HG03025 (cell line): ENCODE results near the gene IL18R1.

Experiments used
- ATAC-seq: cut with Tn5 transposase; IDR thresholded peaks from one replicate; pipeline ENCODE4 v1.9.1; 2021; ENCODE audit warnings: mild to moderate bottlenecking, moderate library complexity; ENCODE audit not compliant: unreplicated experiment, low FRiP score

The IL18R1 gene

DNA sequence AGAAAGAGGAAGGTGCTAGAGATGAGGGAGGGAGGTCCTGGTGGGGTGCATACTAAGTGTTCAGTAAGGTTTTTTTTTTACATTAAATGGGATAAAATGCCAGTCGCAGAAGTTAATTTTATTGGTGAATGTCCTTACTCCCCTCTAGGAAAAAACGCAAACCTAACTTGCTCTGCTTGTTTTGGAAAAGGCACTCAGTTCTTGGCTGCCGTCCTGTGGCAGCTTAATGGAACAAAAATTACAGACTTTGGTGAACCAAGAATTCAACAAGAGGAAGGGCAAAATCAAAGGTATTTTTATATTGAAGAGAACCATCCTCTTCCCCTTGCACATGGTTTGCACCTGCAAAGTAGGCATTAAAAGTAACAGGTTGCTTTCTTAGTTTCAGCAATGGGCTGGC lies 12.7 kb upstream of the IL18R1 start:
- ATAC-seq = no peak

DNA sequence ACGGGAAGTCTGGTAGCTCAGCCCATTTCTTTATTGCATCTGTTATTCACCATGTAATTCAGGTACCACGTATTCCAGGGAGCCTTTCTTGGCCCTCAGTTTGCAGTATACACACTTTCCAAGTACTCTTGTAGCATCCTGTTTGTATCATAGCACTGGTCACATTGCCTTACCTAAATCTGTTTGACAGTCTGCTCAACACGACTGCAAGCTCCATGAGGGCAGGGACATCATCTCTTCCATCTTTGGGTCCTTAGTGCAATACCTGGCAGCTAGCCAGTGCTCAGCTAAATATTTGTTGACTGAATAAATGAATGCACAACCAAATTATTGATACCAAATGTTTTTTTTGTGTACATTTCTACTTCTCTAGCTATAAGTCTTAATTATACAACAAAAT lies 11.2 kb upstream of the IL18R1 start:
- no peak for ATAC-seq

DNA sequence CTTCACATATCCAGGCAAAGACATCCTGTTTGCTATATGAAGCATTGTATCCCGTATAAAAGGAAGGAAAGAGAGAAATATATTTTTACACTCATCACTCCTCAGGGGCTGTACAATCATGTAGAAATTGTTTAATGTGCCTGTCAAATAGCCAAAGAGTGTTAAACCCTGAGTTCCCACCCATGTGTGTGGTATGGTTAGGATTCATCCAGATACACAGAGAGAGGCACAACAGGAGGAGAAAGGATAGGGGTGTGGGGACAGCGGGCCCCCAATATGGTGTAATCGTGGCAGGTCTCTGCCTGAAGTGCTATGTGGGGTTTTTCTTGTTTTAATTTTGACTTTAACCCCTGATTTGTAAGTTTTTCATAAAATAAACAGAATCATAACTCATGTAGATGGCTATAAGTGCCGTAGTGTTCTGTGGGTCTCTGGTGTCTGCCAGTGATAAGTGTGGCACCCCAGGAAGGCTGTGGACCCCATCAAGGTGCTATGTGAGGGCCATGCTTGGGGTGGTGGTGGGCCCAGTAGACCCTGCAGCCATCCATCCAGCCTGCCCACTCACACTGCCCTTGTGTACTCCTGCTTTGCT lies 10.2 kb upstream of the IL18R1 start:
- no peak for ATAC-seq

DNA sequence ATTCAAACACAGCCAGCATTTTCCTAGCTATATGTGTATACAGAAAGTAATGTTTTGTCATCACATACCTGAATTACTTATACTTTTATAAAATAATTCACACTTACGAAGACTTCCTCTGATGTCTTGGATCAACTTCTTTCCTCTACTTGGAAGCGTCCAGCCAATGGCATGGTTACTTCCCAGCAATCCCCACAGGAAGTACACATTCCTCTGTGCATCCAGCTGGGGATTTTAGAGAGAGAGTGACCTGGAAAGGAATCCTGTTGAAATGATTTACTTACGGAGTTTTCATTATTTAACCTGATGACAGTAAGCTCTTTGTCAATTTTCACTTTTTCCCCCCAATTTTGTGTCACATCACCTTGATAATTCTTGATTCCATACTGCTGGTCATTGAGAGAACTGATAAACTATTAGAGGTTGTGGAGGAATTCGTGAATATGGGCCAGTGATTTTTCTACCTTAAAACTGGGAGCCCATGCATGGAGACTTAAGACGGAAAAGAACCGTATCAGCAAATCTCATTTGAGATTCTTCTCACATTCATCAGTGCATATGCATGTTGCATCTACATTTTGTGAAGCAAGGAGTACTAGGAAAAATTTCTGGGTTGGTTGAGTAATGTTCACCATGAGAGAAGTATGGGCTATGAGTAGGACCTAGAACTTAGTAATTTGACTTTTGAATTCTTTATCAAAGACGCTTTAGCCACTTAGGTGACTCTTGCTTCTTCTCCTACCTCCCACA lies 9.0 kb upstream of the IL18R1 start:
- no peak for ATAC-seq

DNA sequence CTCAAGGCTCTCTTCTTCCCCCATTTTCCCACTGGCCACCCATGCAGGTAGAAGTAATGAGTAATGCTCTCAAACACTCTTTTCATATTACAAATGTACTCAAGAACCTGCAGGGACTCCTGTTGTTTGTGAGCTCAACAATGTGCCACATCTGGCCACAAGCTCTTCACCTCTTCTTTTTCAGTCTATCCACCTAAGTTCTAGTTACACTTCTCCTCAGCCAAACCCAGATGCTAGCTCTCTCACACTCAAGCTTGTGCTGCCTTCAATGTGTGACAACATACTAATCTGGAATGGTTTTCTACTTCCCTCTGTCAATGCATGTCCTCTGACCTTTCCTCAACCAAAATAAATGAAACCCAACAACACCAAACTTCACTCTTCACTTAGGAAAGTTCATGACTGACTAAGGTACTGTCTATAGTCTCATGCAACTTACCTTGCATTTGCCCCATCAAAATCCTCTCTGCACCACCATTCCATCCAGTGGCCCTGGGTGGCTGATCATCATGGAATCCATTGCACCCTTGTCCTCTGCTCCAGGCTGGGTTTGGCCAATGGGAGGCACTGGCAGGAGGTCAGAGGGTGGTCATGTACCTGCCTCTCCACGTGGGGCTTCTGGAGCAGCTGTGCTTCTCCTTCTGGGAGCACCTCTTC lies 5.3 kb upstream of the IL18R1 start:
- ATAC-seq = no peak

DNA sequence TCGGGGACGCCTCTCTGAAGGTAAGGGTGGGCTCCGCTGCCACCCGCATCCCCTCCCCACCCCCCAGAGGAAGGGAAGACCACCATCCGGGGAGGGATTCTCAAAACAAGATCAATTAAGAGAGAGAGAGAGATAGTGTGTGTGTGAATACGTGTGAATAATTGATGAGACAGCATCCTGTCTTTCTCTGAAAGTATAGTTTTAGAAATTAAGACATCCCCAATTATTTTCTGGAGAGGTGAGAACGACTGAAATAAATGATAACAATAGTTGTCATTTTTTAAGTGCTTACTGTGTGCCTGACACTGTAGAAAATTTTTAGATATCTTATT lies 751 bp downstream of the IL18R1 start:
- no peak for ATAC-seq

DNA sequence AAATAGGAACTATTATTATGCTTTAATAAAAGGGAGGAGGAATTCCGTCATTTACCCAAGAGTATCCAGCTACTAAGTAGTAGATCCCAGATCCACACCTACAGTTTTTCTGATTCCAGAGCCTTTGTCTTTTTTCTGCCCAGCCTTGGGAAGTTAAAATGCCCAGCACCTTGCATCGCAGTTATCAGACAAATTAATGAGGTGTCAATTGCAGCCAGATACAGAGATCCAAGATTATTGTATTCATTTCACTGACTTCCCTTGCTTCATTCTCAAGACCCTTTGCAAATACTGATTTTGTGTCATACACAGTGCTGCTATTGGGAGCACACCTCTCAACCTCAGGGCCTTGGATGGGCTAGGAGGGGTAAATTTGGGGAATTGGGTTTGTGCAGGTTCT lies 1.1 kb downstream of the IL18R1 start:
- ATAC-seq = no peak

DNA sequence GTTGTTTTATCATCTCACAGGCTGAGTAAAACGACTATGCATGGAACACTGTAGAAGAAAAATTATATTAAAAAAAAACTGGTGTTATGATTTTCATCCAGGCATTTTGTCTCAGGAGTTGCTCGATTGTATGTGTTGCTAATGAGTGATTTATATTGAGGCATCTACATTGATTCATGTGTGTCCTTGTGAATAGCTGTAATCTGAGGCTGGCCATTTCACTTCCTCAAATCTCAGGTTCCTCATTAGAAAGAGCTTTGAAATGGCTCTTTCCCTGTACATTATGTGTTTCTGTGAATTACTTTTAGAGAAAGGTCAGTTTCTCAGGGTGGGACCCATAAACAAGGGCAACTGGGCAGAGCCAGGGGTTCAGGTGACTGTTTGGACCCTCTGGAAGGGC lies 2.3 kb downstream of the IL18R1 start:
- ATAC-seq = no peak

DNA sequence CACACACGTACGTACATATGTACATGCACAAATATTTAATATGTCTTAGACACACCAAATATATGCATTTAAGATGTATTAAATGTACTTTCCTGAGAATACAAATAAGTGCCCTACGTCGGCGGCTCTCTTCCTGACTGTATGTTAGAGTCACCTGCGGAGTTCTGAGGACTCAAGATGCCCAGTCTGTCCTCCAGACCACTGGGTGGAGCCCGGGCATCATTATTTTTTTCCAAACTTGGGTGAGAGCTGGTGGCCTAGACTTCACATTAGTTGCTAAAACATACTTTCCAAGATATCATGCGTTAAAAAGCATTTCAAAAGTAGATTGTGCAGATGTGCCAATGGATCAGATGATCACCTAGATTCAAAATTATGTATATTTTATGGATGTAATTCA lies 2.9 kb downstream of the IL18R1 start:
- no peak for ATAC-seq

DNA sequence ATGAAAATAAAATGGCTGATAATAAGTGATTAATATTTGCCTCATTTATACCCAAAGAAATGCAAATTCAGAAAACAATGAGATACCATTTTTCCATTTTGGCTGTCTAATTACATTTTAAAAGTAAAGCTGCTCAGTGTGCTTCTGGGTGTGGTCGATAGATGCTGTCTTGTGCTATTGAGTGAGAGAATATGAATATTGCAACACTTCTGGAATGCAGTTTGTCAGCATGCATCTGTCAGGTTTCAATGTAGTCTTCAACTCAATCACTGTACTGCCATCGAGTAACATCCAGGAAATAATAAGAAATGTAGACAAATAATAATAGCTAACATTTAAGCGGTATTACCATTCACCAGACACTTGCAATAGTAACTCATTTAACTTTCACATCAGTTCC lies 3.9 kb downstream of the IL18R1 start:
- ATAC-seq = no peak

DNA sequence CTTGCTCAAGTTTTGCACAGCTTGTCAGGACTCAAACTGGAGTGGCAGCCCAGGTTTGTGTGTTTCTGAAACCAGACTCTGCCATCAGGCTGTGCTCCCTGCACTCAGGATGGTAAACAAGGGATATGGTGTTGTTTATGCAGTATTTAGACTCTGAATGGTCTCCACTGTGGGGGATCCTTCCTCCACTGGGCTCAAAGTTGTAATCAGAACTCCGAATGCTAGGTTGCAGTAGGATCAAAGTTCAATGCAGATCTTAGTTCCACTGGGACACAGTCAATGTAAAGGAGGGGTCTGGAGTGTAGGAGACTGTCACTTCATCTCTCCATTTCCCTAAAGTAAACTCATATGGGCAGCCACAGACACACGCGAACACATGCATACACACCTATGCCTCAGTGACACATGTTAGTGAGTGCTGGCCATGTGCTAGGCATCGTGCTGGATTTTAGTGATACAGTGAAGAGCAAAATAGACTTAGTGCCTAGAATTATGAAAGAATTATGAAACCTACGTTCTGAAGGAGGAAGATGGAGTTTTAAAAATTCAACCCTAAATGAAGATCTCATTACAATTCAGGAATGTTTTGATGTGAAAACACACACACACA lies 6.1 kb downstream of the IL18R1 start:
- no peak for ATAC-seq

DNA sequence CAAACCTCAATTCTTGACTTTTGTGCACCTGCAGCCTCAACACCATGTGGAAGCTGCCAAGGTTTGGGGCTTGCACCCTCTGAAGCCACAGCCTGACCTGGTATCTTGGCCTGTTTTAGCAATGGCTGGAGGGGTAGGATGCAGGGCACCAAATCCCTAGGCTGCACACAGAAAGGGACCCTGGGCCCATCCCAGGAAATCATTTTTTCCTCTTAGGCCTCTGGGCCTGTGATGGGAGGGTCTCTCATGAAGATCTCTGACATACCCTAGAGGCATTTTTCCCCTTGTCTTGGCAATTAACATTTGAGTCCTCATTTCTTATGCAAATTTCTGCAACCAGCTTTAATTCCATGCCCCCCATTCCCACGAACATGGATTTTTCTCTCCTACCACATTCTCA lies 10.2 kb downstream of the IL18R1 start:
- ATAC-seq = no peak

DNA sequence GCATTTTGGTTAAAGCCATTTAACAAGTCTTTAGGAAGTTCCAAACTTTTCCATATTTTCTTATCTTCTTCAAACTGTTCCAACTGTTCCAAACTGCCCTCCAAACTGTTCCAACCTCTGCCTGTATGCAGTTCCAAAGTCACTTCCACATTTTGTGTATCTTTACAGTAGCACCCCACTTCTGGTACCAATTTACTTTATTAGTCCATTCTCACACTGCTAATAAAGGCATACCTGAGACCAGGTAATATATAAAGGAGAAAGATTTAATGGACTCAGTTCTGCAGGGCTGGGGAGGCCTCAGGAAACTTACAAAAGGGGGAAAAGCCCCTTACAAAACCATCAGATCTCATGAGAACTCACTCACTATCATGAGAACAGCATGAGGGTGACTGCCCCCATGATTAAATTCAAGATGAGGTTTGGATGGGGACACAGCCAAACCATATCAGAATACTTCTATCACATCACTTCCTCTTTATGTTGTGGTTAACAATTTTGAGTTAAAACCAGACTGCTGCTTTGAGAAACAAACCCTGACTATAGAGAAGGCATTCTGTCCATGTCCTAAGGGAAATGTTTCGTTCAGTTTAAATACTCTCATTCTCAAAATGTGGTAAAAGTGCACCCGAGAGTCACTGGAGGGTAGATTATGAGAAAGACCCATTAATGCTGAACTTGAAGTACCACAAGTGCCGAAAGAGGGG lies 11.0 kb downstream of the IL18R1 start:
- ATAC-seq = peak; percentile 50

DNA sequence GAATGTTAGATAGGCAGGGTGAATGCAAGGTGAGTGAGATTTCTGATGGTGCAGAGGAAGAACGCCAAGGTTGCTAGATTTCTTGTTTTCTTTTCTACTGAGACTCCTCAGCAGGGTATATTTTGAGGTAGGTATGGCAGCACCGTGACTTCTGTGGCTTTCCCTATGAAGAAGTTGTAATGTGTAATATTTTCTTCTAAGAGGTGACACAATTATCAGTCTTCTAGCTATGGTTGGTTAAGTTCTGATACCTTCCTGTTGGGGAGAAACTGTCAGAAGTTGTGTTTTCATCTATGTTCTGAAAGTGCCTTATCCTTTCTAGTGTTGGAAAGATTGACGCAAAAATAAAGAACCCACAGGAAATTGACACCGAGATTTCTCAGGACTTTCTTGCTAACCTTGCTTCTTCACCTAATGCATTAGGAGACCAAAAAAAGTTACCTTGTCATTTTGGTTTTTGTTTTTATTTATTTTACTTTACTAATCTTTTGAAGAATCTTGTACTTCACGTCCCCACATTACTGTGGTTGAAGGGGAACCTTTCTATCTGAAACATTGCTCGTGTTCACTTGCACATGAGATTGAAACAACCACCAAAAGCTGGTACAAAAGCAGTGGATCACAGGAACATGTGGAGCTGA lies 11.9 kb downstream of the IL18R1 start:
- peak; percentile 55 for ATAC-seq

DNA sequence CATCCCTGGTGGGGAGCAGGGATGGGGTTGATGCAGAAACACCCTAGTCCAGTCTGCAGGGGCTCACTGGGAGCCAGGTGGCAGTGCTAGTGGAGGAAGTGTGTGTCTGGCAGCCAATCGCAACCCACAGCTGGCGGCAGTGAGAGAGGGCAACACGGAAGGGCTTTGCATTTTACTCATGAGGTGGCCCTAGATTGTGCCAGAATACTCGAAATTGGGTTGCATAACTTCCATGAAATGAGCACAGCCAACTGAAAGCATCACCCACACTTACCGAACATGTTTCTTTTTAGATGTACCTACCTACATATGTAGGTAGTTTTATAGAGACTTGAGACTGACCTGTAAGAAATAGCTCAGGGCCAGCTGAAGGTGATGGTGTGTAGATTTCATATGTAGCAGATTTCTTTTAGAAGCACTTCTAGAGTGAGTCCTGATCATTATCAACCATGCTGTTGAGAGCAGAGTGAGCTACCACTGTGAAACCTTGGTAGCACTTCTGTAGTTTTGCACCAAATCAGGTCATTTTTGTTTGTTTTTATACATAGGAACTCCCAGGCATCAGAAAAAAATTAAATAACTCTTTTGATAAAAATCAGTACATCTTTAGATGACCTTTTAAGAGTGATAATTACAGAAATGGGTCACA lies 13.0 kb downstream of the IL18R1 start:
- ATAC-seq = no peak

DNA sequence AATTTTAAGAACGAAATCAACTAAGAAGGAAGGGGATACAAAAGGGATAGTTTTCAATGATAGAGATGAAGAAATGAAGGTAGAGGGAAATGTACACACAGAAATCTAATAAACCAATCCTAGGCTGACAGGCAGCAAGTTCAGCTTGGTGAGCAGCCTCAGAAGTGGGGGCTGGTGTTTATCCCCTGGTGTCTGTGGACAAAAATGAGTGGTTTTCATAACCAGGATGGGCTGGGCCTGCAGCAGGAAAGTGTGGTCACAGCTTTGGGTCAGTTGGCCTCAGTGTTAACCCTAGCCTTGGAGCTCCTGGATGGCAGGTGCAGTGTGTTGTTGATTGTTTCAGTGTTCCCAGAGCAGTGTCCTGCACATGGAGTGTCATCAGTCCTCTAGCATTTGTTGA lies 14.3 kb downstream of the IL18R1 start:
- ATAC-seq = no peak

DNA sequence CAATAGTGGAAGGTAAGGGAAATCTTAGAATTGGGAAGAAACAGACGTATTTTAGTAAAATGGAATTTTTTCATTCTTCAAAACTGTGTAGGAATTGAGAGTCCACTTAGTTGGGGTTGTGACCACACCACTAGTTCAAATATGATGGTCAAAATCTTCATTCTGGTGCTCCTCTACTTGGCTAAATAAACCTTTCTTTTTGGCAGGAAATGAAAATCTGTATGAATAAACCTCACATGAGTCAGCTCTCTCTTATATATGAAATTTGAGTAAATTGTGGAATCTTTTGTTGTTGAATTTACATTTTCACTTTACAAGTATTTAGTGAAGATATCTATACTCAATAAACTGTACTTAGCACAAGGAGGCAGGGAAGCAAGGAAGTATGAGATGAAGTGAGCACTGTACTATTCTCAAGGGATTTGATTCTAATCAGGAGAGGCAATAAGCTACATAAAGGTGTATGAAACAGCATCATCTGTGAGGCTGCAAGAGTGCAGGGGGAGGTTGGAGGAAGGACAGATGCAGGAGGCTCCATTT lies 20.5 kb downstream of the IL18R1 start:
- ATAC-seq = no peak

DNA sequence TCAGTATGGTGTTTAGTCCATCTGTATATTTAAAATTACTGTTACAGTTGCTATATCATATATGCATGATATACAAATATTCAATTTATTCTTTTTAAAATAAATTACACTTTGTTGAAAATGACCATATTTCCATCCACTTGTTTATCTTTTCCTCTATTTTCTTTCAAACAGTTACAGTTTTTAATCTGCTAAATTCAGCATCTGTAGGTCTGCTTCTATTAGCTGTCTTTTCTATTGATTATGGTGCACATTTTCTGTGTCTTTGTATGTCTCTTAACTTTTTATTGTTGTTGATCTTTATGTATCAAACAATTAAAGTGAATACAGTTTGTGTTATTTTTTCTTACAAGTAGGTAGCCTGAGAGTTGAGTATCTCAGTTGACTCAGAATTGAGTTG lies 28.1 kb downstream of the IL18R1 start:
- no peak for ATAC-seq

DNA sequence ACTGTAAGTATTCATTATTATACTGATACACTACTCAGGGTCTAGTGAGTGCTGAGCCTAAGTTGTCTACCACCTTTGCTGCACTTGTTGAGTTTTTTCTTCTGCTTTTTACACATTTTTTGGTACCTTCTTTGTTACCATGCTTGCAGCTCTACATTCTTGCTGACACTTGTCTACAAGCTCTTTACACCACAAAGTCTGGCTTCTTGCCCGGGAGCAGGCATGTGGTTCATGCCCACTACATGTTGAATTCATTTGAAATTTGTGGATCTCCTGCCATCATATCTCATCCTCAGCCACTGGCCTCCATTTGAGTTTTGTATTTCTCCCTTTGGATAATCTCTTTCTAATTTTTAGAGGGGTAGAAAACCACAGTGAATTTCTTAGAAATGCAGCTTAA lies 29.9 kb downstream of the IL18R1 start:
- ATAC-seq = no peak

DNA sequence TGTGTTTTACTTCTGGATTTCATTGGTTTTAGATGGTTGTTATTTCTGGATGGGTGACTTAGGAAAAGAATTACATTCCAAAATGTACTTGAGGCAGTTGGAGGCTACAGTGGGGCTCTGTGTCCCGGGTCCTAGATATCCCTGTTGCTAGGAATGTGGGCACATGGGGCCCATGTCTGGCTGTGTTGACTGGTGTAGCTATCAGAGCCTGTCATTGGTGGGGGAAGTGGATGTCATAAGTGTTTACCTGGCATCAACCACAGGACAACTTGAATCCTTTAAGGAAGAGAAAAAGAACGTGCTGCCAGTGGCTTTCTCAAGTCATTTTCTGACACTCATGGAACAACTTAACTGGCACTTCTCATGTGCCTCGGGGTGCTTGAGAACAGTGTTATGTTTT lies 30.4 kb downstream of the IL18R1 start:
- no peak for ATAC-seq
